Neural crest cell (in vitro differentiated cells): Measurements from ENCODE around the gene DGCR6L. TPM values are rescaled to one million over a fixed set of nuclear protein-coding genes. Genes with fewer than 3 reads are reported as not detected.
A peak's percentile ranks its signal among the peaks of the same experiment; 100 is the strongest.
"Not testable (repeated sequence)": the region's sequence is repeated elsewhere in the genome, so short reads cannot be mapped to it uniquely, and the experiment has no call there.

ENCODE experiments used
- DNase-seq: peaks from one replicate; pipeline ENCODE4 v3.0.0; 2021; ENCODE audit warnings: low read depth, mixed read lengths, low spot score
- H3K27ac Mint-ChIP-seq: one replicate; pipeline ENCODE4 v1.8.0; 2021; ENCODE audit warnings: mild to moderate bottlenecking, mixed read lengths; ENCODE audit not compliant: unreplicated experiment
- H3K27me3 Mint-ChIP-seq: 2 replicates; pipeline ENCODE4 v1.8.0; 2021; ENCODE audit warnings: low read depth, mild to moderate bottlenecking, mixed read lengths
- H3K36me3 Mint-ChIP-seq: 2 replicates; pipeline ENCODE4 v1.8.0; 2021; ENCODE audit warnings: low read depth, mild to moderate bottlenecking, mixed read lengths
- H3K4me1 Mint-ChIP-seq: 2 replicates; pipeline ENCODE4 v1.8.0; 2021; ENCODE audit warnings: mixed read lengths
- H3K4me3 Mint-ChIP-seq: one replicate; pipeline ENCODE4 v1.8.0; 2021; ENCODE audit warnings: mild to moderate bottlenecking, mixed read lengths
- H3K9me3 Mint-ChIP-seq: 2 replicates; pipeline ENCODE4 v1.8.0; 2021; ENCODE audit warnings: mixed read lengths
- total RNA-seq: library from RNA; stranded (reverse); gene quantifications from 2 replicates; pipeline ENCODE4 v1.2.1, GENCODE V29; 2021
- TF ChIP-seq, protein P1 (sequence below): fragments of 200-600 bp; sonication (generic); conservative IDR thresholded peaks from 2 replicates; pipeline ENCODE4 v1.5.0; 2021; ENCODE audit warnings: antibody characterized with exemption, mild to moderate bottlenecking

Gene DGCR6L
- total RNA-seq, 1 donor from 2014 or later, result 58.7 TPM

GRCh38 chr22:20279662-20280134 lies 40.2 kb downstream of the DGCR6L start:
- Mint-ChIP-seq H3K4me1 (peaks cover 15% of the 10 kb centered on the region), H3K27ac (no peak overlapping the region), H3K9me3 (no peaks in the 10 kb centered on the region), H3K36me3 (no peaks in the 10 kb centered on the region), H3K27me3 (no peaks in the 10 kb centered on the region), H3K4me3 (peak overlapping the region; percentile 12)
- TF ChIP-seq, protein P1, sequence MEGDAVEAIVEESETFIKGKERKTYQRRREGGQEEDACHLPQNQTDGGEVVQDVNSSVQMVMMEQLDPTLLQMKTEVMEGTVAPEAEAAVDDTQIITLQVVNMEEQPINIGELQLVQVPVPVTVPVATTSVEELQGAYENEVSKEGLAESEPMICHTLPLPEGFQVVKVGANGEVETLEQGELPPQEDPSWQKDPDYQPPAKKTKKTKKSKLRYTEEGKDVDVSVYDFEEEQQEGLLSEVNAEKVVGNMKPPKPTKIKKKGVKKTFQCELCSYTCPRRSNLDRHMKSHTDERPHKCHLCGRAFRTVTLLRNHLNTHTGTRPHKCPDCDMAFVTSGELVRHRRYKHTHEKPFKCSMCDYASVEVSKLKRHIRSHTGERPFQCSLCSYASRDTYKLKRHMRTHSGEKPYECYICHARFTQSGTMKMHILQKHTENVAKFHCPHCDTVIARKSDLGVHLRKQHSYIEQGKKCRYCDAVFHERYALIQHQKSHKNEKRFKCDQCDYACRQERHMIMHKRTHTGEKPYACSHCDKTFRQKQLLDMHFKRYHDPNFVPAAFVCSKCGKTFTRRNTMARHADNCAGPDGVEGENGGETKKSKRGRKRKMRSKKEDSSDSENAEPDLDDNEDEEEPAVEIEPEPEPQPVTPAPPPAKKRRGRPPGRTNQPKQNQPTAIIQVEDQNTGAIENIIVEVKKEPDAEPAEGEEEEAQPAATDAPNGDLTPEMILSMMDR, result no peak
- DNase-seq, result no peak

DNA sequence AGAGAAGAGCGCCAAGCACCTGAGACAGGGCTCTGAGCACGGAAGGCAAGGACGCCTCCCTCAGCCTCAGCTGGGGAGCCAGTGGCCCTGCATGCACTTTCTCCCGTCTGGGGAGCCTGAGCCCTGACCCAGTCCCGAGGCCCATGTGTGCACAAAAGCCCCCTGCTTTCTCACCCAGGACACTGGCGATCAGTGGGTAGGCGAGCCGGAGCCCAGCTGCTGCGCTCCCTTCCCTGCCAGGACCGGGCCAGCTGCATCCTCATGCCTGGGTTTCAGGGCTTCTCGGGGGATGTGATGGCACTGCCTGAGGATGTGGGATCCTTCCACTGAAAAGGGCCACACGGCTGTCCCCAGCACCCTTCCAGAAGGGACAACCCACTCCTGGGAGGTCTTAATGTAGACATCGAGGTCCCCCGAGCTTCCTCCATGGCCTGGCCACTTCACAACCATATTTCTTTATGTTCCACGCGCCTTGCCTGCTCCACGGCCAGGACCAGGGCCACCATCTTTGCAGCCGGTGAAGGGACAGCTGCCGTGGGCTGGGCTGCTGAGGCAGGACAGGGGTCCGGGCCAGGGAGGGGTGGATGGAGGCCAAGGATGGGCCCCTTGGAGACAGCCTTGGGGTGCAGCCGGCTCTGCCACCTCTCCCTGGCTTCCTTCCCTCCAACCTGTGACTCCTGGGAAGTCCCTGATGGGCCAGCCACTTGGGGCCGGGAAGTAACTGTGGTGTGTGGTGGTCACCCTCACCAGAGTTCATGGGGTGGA lies 41.0 kb downstream of the DGCR6L start:
- H3K27ac Mint-ChIP-seq, H3K9me3 Mint-ChIP-seq, H3K36me3 Mint-ChIP-seq, DNase-seq, H3K4me3 Mint-ChIP-seq, H3K27me3 Mint-ChIP-seq: not testable (repeated sequence)
- peaks cover 18% of the 10 kb centered on the region for H3K4me1 Mint-ChIP-seq

GRCh38 chr22:20277936-20278635 lies 41.8 kb downstream of the DGCR6L start:
- Mint-ChIP-seq H3K27ac (peak overlapping the region; percentile 35), H3K4me1 (peaks cover 18% of the 10 kb centered on the region)
- H3K9me3 Mint-ChIP-seq, H3K36me3 Mint-ChIP-seq, H3K27me3 Mint-ChIP-seq, H3K4me3 Mint-ChIP-seq, DNase-seq: not testable (repeated sequence)

- DNase-seq, result no peak
- Mint-ChIP-seq H3K27ac (peak overlapping the region; percentile 62), H3K9me3 (no peaks in the 10 kb centered on the region), H3K4me1 (peaks cover 18% of the 10 kb centered on the region), H3K36me3 (no peaks in the 10 kb centered on the region), H3K27me3 (no peaks in the 10 kb centered on the region), H3K4me3 (no peak overlapping the region)
- TF ChIP-seq, protein P1, result no peak
Observed at GRCh38 chr22:20276468-20276867, 43.4 kb downstream of the DGCR6L start.

- peaks cover 18% of the 10 kb centered on the region for H3K4me1 Mint-ChIP-seq
- H3K9me3 Mint-ChIP-seq, result no peaks in the 10 kb centered on the region
- no peaks in the 10 kb centered on the region for H3K36me3 Mint-ChIP-seq
- H3K27ac Mint-ChIP-seq, result no peak overlapping the region
- H3K4me3 Mint-ChIP-seq, result no peak overlapping the region
- H3K27me3 Mint-ChIP-seq, result no peaks in the 10 kb centered on the region
- DNase-seq, result no peak
- TF ChIP-seq, protein P1, result no peak
Observed at GRCh38 chr22:20275836-20276235, 44.0 kb downstream of the DGCR6L start.

- H3K4me1 Mint-ChIP-seq, result peaks cover 18% of the 10 kb centered on the region
- not testable (repeated sequence) for H3K9me3 Mint-ChIP-seq, H3K27ac Mint-ChIP-seq, DNase-seq, H3K27me3 Mint-ChIP-seq, H3K36me3 Mint-ChIP-seq, H3K4me3 Mint-ChIP-seq
Observed at GRCh38 chr22:20275325-20275724, 44.5 kb downstream of the DGCR6L start.

- H3K4me3 Mint-ChIP-seq, H3K27ac Mint-ChIP-seq, DNase-seq, H3K36me3 Mint-ChIP-seq, H3K27me3 Mint-ChIP-seq, H3K9me3 Mint-ChIP-seq, H3K4me1 Mint-ChIP-seq: not testable (repeated sequence)
Observed at GRCh38 chr22:20274374-20274773, 45.5 kb downstream of the DGCR6L start.
